A673 (cell line): ENCODE measurements around the gene NPR3. TPM values are rescaled to one million over a fixed set of nuclear protein-coding genes. Genes with fewer than 3 reads are reported as not detected.

Experiments
- BruUV-seq: library from RNA; stranded (reverse); fragments of 400-500 nt; replicated peaks from 2 replicates; lab custom pipeline; 2021; lab: Mats Ljungman, UMichigan
- CTCF ChIA-PET: fragments of 300-600 bp; sonication (Branson Sonifier 250); formaldehyde crosslinking; loops from one replicate; lab custom pipeline; 2022; ENCODE audit warnings: antibody characterized with exemption; lab: Charles Lee
- POLR2A ChIA-PET: fragments of 300-600 bp; sonication (Branson Sonifier 250); formaldehyde crosslinking; loops from one replicate; lab custom pipeline; 2022; ENCODE audit warnings: antibody characterized with exemption; ENCODE audit not compliant: low non-redundant PET; lab: Charles Lee
- DNase-seq: peaks from one replicate; pipeline ENCODE4 v3.0.0-alpha.2; 2015; ENCODE audit warnings: low spot score
- H3K27ac ChIP-seq: fragments of 200-600 bp; sonication (generic); 2 replicates; pipeline ENCODE4 v1.5.1; 2016; ENCODE audit warnings: mixed run types, low read depth, mild to moderate bottlenecking, mixed read lengths, antibody characterized with exemption, low read length; ENCODE audit not compliant: poor library complexity, severe bottlenecking
- H3K27me3 ChIP-seq: fragments of 200-600 bp; sonication (generic); replicated peaks from 2 replicates; pipeline ENCODE4 v1.6.1; 2017; ENCODE audit warnings: mixed run types, low read depth, mild to moderate bottlenecking, mixed read lengths, antibody characterized with exemption, low read length; ENCODE audit not compliant: insufficient read depth, poor library complexity
- H3K36me3 ChIP-seq: fragments of 200-600 bp; sonication (generic); 2 replicates; pipeline ENCODE4 v1.6.1; 2016; ENCODE audit warnings: mixed run types, mild to moderate bottlenecking, mixed read lengths, antibody characterized with exemption, low read length; ENCODE audit not compliant: insufficient read depth, poor library complexity, severe bottlenecking
- H3K4me1 ChIP-seq: fragments of 200-600 bp; sonication (generic); 2 replicates; pipeline ENCODE4 v1.6.1; 2017; ENCODE audit warnings: mixed run types, mild to moderate bottlenecking, mixed read lengths, antibody characterized with exemption, low read length; ENCODE audit not compliant: insufficient read depth, poor library complexity, severe bottlenecking
- H3K4me3 ChIP-seq: fragments of 200-600 bp; sonication (generic); 2 replicates; pipeline ENCODE4 v1.5.1; 2016; ENCODE audit warnings: low read depth, mixed run types, mild to moderate bottlenecking, mixed read lengths, low read length; ENCODE audit not compliant: poor library complexity, severe bottlenecking
- H3K9me3 ChIP-seq: fragments of 200-600 bp; sonication (generic); 2 replicates; pipeline ENCODE4 v1.6.1; 2016; ENCODE audit warnings: mixed run types, low read depth, mild to moderate bottlenecking, mixed read lengths, antibody characterized with exemption, low read length; ENCODE audit not compliant: poor library complexity, severe bottlenecking
- EZH2 ChIP-seq: fragments of 200-600 bp; sonication (generic); IDR thresholded peaks from 2 replicates; pipeline ENCODE4 v1.6.1; 2017; ENCODE audit warnings: borderline replicate concordance, low read depth, mild to moderate bottlenecking, mixed read lengths, antibody characterized with exemption, low read length; ENCODE audit not compliant: poor library complexity, severe bottlenecking
- intact Hi-C: fragments of 100-400 bp; cut with micrococcal nuclease; formaldehyde crosslinking; loops from one replicate; pipeline ENCODE4 v1.10.0; 2022; ENCODE audit not compliant: unreplicated experiment
- total RNA-seq: library from RNA; stranded (reverse); gene quantifications from 2 replicates; pipeline ENCODE4 v1.2.3, GENCODE V29; 2021
- TF ChIP-seq, protein P1 (sequence below): fragments of 300-800, 200-600 bp; sonication (generic); conservative IDR thresholded peaks from 2 replicates; pipeline ENCODE4 v1.5.1; 2017; ENCODE audit warnings: low read depth, mild to moderate bottlenecking, antibody characterized with exemption, low read length, moderate library complexity, mixed read lengths

Gene NPR3
- total RNA-seq, 1 experiment from 2014 or later: 5.3 TPM

- peaks cover under 1% of the 10 kb centered on the region for H3K27me3 ChIP-seq
- no peak for TF ChIP-seq EZH2
- TF ChIP-seq, protein P1, sequence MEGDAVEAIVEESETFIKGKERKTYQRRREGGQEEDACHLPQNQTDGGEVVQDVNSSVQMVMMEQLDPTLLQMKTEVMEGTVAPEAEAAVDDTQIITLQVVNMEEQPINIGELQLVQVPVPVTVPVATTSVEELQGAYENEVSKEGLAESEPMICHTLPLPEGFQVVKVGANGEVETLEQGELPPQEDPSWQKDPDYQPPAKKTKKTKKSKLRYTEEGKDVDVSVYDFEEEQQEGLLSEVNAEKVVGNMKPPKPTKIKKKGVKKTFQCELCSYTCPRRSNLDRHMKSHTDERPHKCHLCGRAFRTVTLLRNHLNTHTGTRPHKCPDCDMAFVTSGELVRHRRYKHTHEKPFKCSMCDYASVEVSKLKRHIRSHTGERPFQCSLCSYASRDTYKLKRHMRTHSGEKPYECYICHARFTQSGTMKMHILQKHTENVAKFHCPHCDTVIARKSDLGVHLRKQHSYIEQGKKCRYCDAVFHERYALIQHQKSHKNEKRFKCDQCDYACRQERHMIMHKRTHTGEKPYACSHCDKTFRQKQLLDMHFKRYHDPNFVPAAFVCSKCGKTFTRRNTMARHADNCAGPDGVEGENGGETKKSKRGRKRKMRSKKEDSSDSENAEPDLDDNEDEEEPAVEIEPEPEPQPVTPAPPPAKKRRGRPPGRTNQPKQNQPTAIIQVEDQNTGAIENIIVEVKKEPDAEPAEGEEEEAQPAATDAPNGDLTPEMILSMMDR: no peak
- no peaks in the 10 kb centered on the region for H3K36me3 ChIP-seq
- POLR2A ChIA-PET: no interaction called here
- BruUV-seq: no TSS peak
- H3K4me3 ChIP-seq: no peak overlapping the region
- DNase-seq: no peak
- H3K27ac ChIP-seq: no peak overlapping the region
- H3K9me3 ChIP-seq: no peaks in the 10 kb centered on the region
- CTCF ChIA-PET: no interaction called here
- intact Hi-C loops: no loop called here
- H3K4me1 ChIP-seq: no peaks in the 10 kb centered on the region
Measured at GRCh38 chr5:32791536-32792243, 80.6 kb downstream of the NPR3 start.

GRCh38 chr5:32794086-32794485, 83.0 kb downstream of the NPR3 start:
- H3K4me3 ChIP-seq: no peak overlapping the region
- H3K36me3 ChIP-seq: no peaks in the 10 kb centered on the region
- no TSS peak for BruUV-seq
- TF ChIP-seq, protein P1: peak; percentile 26; the same call in 1 of the 2 replicates
- TF ChIP-seq EZH2: no peak
- POLR2A ChIA-PET: no interaction called here
- H3K9me3 ChIP-seq: no peaks in the 10 kb centered on the region
- H3K27me3 ChIP-seq: no peaks in the 10 kb centered on the region
- H3K4me1 ChIP-seq: no peaks in the 10 kb centered on the region
- intact Hi-C loops: no loop called here
- CTCF ChIA-PET: no interaction called here
- no peak overlapping the region for H3K27ac ChIP-seq
- DNase-seq: no peak

- Histone ChIP-seq H3K27ac (no peak overlapping the region), H3K4me3 (no peak overlapping the region), H3K36me3 (no peaks in the 10 kb centered on the region), H3K9me3 (no peaks in the 10 kb centered on the region), H3K4me1 (no peaks in the 10 kb centered on the region), H3K27me3 (no peaks in the 10 kb centered on the region)
- BruUV-seq: no TSS peak
- ChIA-PET POLR2A (no interaction called here), CTCF (no interaction called here)
- no peak for DNase-seq
- intact Hi-C loops: no loop called here
- TF ChIP-seq EZH2: no peak
- TF ChIP-seq, protein P1: no peak
Measured at GRCh38 chr5:32802764-32803163, 91.6 kb downstream of the NPR3 start.
